GM12878 (cell line): Measurements from ENCODE around the gene DLK2.

Source experiments
- BACH1 ChIP-seq: fragments of 450-650 bp; IDR thresholded peaks from 2 replicates; pipeline ENCODE4 v1.6.1; 2017; ENCODE audit warnings: mild to moderate bottlenecking, borderline replicate concordance
- EGR1 ChIP-seq, 2 experiments: IDR thresholded peaks; 1 replicate in 1 of 2; 2 replicates in 1 of 2; pipeline ENCODE4 v1.6.1; 2011 to 2012; ENCODE audit warnings: low read depth in 2 of 2, low read length in 2 of 2, borderline replicate concordance in 1 of 2, mild to moderate bottlenecking in 1 of 2, moderate library complexity in 1 of 2
- FOXM1 ChIP-seq: IDR thresholded peaks from 2 replicates; pipeline ENCODE4 v1.6.1; 2012; ENCODE audit warnings: low read depth, mild to moderate bottlenecking, inconsistent platforms, low read length, moderate library complexity
- MXI1 ChIP-seq: fragments of 150-350 bp; IDR thresholded peaks from 2 replicates; pipeline ENCODE4 v1.6.1; 2011; ENCODE audit warnings: low read depth, mild to moderate bottlenecking, inconsistent platforms, low read length, improper control_type of control experiment
- POLR2AphosphoS5 ChIP-seq: IDR thresholded peaks from 2 replicates; pipeline ENCODE4 v1.6.1; 2011; ENCODE audit warnings: mild to moderate bottlenecking, low read length, inconsistent platforms
- ZNF384 ChIP-seq: IDR thresholded peaks from 2 replicates; pipeline ENCODE4 v1.6.1; 2012; ENCODE audit warnings: low read depth, mild to moderate bottlenecking, low read length, improper control_type of control experiment, borderline replicate concordance
- TF ChIP-seq, protein P1 (sequence below), 3 experiments: IDR thresholded peaks in 2 of 3; conservative IDR thresholded peaks in 1 of 3; 2 replicates each; pipeline ENCODE4 v1.5.1; 2011; ENCODE audit warnings: low read depth in 3 of 3, low read length in 3 of 3, mild to moderate bottlenecking in 3 of 3, control low read depth in 2 of 3, moderate library complexity in 2 of 3, inconsistent platforms in 1 of 3, mixed read lengths in 1 of 3; ENCODE audit not compliant: control insufficient read depth in 2 of 3, insufficient read depth in 1 of 3; ENCODE audit errors: extremely low read depth in 1 of 3
- TF ChIP-seq, protein P2 (sequence below): IDR thresholded peaks from 2 replicates; pipeline ENCODE4 v1.6.1; 2011; ENCODE audit warnings: low read depth, mild to moderate bottlenecking, low read length, moderate library complexity, borderline replicate concordance; ENCODE audit errors: extremely low read depth

DNA sequence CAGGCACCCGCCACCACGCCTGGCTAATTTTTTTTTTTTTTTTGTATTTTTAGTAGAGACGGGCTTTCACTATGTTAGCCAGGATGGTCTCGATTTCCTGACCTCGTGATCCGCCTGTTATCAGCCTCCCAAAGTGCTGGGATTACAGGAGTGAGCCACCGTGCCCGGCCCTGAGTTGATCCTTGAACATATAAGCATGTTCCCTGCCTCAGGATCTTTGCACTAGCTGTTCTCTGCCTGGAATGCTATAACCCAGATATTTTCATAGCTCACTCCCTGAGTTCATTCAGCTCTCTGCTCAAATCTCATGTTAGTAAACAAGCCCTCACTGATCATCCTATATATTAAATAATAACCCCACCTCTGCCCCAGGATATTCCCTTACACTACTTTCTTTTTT is 9.0 kb upstream of the DLK2 start:
- TF ChIP-seq ZNF384 (no peak), POLR2AphosphoS5 (no peak), MXI1 (no peak), EGR1 (IDR thresholded peaks at IDR 0.05; ENCODE audit: borderline replicate concordance in 1 of 2, low read depth in 2 of 2, low read length in 2 of 2) (no peak), FOXM1 (no peak), BACH1 (no peak)
- TF ChIP-seq, protein P1, sequence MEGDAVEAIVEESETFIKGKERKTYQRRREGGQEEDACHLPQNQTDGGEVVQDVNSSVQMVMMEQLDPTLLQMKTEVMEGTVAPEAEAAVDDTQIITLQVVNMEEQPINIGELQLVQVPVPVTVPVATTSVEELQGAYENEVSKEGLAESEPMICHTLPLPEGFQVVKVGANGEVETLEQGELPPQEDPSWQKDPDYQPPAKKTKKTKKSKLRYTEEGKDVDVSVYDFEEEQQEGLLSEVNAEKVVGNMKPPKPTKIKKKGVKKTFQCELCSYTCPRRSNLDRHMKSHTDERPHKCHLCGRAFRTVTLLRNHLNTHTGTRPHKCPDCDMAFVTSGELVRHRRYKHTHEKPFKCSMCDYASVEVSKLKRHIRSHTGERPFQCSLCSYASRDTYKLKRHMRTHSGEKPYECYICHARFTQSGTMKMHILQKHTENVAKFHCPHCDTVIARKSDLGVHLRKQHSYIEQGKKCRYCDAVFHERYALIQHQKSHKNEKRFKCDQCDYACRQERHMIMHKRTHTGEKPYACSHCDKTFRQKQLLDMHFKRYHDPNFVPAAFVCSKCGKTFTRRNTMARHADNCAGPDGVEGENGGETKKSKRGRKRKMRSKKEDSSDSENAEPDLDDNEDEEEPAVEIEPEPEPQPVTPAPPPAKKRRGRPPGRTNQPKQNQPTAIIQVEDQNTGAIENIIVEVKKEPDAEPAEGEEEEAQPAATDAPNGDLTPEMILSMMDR (IDR thresholded peaks at IDR 0.05 in 2 of 3, conservative IDR thresholded peaks at IDR 0.05 in 1 of 3; ENCODE audit: control insufficient read depth in 2 of 3, extremely low read depth in 1 of 3, insufficient read depth in 1 of 3, low read depth in 3 of 3, low read length in 3 of 3), result no peak
- TF ChIP-seq, protein P2, sequence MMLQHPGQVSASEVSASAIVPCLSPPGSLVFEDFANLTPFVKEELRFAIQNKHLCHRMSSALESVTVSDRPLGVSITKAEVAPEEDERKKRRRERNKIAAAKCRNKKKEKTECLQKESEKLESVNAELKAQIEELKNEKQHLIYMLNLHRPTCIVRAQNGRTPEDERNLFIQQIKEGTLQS, result no peak
